HEK293 (cell line): Measurements from ENCODE around the gene LMAN1L.

Source experiments
- CTCF ChIA-PET: fragments of 350-600 bp; formaldehyde crosslinking; extraction: SDS; loops from one replicate; lab custom pipeline; 2021; ENCODE audit warnings: antibody characterized with exemption; lab: Yijun Ruan, JAX
- POLR2A ChIA-PET: fragments of 300-600 bp; formaldehyde crosslinking; extraction: SDS; loops from one replicate; lab custom pipeline; 2020; ENCODE audit warnings: antibody characterized with exemption, inconsistent platforms; lab: Yijun Ruan, JAX
- H3K27ac ChIP-seq: fragments of 200-500 bp; sonication (Bioruptor generic); 2 replicates; pipeline ENCODE4 v1.5.1; 2014; ENCODE audit warnings: low read depth, low read length, control low read depth, inconsistent platforms; ENCODE audit errors: extremely low read depth
- H3K36me3 ChIP-seq, 2 experiments: fragments of 200-500 bp in 1 of 2; sonication (Bioruptor generic) in 1 of 2; 1 replicate in 1 of 2; 2 replicates in 1 of 2; pipeline ENCODE4 v1.5.1; 2014 to 2017; ENCODE audit warnings: inconsistent platforms in 2 of 2, low read length in 2 of 2; ENCODE audit not compliant: control insufficient read depth in 2 of 2, insufficient read depth in 1 of 2
- H3K4me1 ChIP-seq: fragments of 200-500 bp; sonication (Bioruptor generic); 2 replicates; pipeline ENCODE4 v1.5.1; 2014; ENCODE audit warnings: mild to moderate bottlenecking, low read length, inconsistent platforms; ENCODE audit not compliant: control insufficient read depth, insufficient read depth
- H3K4me3 ChIP-seq: 2 replicates; pipeline ENCODE4 v1.5.1; 2011; ENCODE audit warnings: low read depth, mild to moderate bottlenecking, control low read depth, low read length, moderate library complexity
- H3K9me3 ChIP-seq: fragments of 200-500 bp; sonication (Bioruptor generic); 2 replicates; pipeline ENCODE4 v1.5.1; 2014; ENCODE audit warnings: low read depth, low read length, inconsistent platforms; ENCODE audit not compliant: control insufficient read depth, insufficient read depth
- GFI1B ChIP-seq: fragments of 450-650 bp; formaldehyde crosslinking; IDR thresholded peaks from 2 replicates; pipeline ENCODE4 v1.5.1; 2016; ENCODE audit warnings: missing biosample characterization, missing genetic modification characterization
- SCRT2 ChIP-seq: fragments of 450-650 bp; formaldehyde crosslinking; IDR thresholded peaks from 2 replicates; pipeline ENCODE4 v1.5.1; 2016; ENCODE audit warnings: missing biosample characterization, missing genetic modification characterization
- TRIM28 ChIP-seq: IDR thresholded peaks from 2 replicates; pipeline ENCODE4 v1.6.1; 2011; ENCODE audit warnings: low read length, control low read depth, borderline replicate concordance
- ZBTB6 ChIP-seq: fragments of 450-650 bp; formaldehyde crosslinking; IDR thresholded peaks from 2 replicates; pipeline ENCODE4 v1.5.1; 2017; ENCODE audit warnings: missing biosample characterization, missing genetic modification characterization
- ZIC2 ChIP-seq: fragments of 450-650 bp; formaldehyde crosslinking; IDR thresholded peaks from 2 replicates; pipeline ENCODE4 v1.5.1; 2016; ENCODE audit warnings: missing biosample characterization, missing genetic modification characterization
- ZNF26 ChIP-seq: fragments of 450-650 bp; formaldehyde crosslinking; IDR thresholded peaks from 2 replicates; pipeline ENCODE4 v1.5.1; 2016; ENCODE audit warnings: missing biosample characterization, missing genetic modification characterization
- ZNF274 ChIP-seq, 2 experiments: fragments of 200-500 bp in 1 of 2; fragments of 450-650 bp in 1 of 2; sonication (Bioruptor generic) in 1 of 2; formaldehyde crosslinking in 1 of 2; IDR thresholded peaks; 2 replicates each; pipeline versions ENCODE4 v1.5.1 to v1.6.1; 2014 to 2016; ENCODE audit warnings: borderline replicate concordance in 1 of 2, inconsistent platforms in 1 of 2, low read length in 1 of 2, missing biosample characterization in 1 of 2, missing genetic modification characterization in 1 of 2
- ZNF302 ChIP-seq: fragments of 450-650 bp; formaldehyde crosslinking; IDR thresholded peaks from 2 replicates; pipeline ENCODE4 v1.5.1; 2016; ENCODE audit warnings: missing biosample characterization, missing genetic modification characterization, low read depth
- ZNF404 ChIP-seq: fragments of 450-650 bp; formaldehyde crosslinking; IDR thresholded peaks from 2 replicates; pipeline ENCODE4 v1.5.1; 2017; ENCODE audit warnings: missing biosample characterization, missing genetic modification characterization
- ZNF488 ChIP-seq: fragments of 450-650 bp; formaldehyde crosslinking; IDR thresholded peaks from 2 replicates; pipeline ENCODE4 v1.5.1; 2016; ENCODE audit warnings: missing biosample characterization, missing genetic modification characterization
- ZNF514 ChIP-seq: fragments of 450-650 bp; formaldehyde crosslinking; IDR thresholded peaks from 2 replicates; pipeline ENCODE4 v1.5.1; 2016; ENCODE audit warnings: missing biosample characterization, missing genetic modification characterization
- ZNF518A ChIP-seq: fragments of 450-650 bp; formaldehyde crosslinking; conservative IDR thresholded peaks from 2 replicates; pipeline ENCODE4 v1.5.1; 2016; ENCODE audit warnings: low read depth, missing biosample characterization, missing genetic modification characterization
- ZNF530 ChIP-seq: fragments of 450-650 bp; formaldehyde crosslinking; IDR thresholded peaks from 2 replicates; pipeline ENCODE4 v1.5.1; 2016; ENCODE audit warnings: low read depth, missing biosample characterization, missing genetic modification characterization
- ZNF701 ChIP-seq: fragments of 450-650 bp; formaldehyde crosslinking; IDR thresholded peaks from 2 replicates; pipeline ENCODE4 v1.5.1; 2016; ENCODE audit warnings: missing biosample characterization, missing genetic modification characterization
- ZNF785 ChIP-seq: fragments of 450-650 bp; formaldehyde crosslinking; IDR thresholded peaks from 2 replicates; pipeline ENCODE4 v1.5.1; 2016; ENCODE audit warnings: missing biosample characterization, missing genetic modification characterization

The LMAN1L gene

GRCh38 chr15:74802290-74802689, 10.3 kb upstream of the LMAN1L start:
- Histone ChIP-seq H3K4me1 (no peaks in the 10 kb centered on the region), H3K36me3 (peaks cover 12 to 66% of the 10 kb centered on the region in 2 experiments; a peak in 2 of 3 replicates), H3K4me3 (no peak overlapping the region), H3K9me3 (no peaks in the 10 kb centered on the region), H3K27ac (no peak overlapping the region)
- ChIA-PET CTCF (interaction anchor here (0.6 to 25.7 kb wide), 3 partner anchors 9 to 27 kb away, joined by 3 to 649 read pairs (median 3); partner anchors contain the start of gene CSK), POLR2A (no interaction called here)
- no peak for TF ChIP-seq ZNF488 (tag by site-specific recombination)
- TF ChIP-seq ZNF514 (tag by site-specific recombination): no peak
- no peak for TF ChIP-seq ZNF518A (tag by site-specific recombination)
- TF ChIP-seq SCRT2 (tag by site-specific recombination): no peak
- TF ChIP-seq TRIM28: no peak
- TF ChIP-seq ZNF274 (IDR thresholded peaks at IDR 0.05; ENCODE audit: low read length): no peak
- TF ChIP-seq ZNF274 (tag by site-specific recombination; IDR thresholded peaks at IDR 0.05; ENCODE audit: borderline replicate concordance): no peak
- no peak for TF ChIP-seq ZBTB6 (tag by site-specific recombination)
- TF ChIP-seq ZNF302: no peak
- TF ChIP-seq ZNF530: no peak
- TF ChIP-seq ZIC2: no peak
- no peak for TF ChIP-seq ZNF701 (tag by site-specific recombination)
- TF ChIP-seq ZNF26: no peak
- TF ChIP-seq ZNF785: no peak

- ChIA-PET POLR2A (no interaction called here), CTCF (interaction anchor here (1.0 to 3.4 kb wide), 4 partner anchors 21 to 171 kb away, joined by 3 to 18 read pairs (median 12); partner anchors contain the start of gene CSK)
- H3K4me1 ChIP-seq: no peaks in the 10 kb centered on the region
- no peak overlapping the region for H3K4me3 ChIP-seq
- TF ChIP-seq ZNF404 (tag by site-specific recombination) (no peak), ZIC2 (no peak), GFI1B (tag by site-specific recombination) (no peak)
- H3K27ac ChIP-seq: no peak overlapping the region
- H3K36me3 ChIP-seq: peaks cover 12 to 63% of the 10 kb centered on the region in 2 experiments; a peak in 2 of 3 replicates
- H3K9me3 ChIP-seq: no peaks in the 10 kb centered on the region
Observed at GRCh38 chr15:74802862-74803447, 9.7 kb upstream of the LMAN1L start.
